ENCODE results near the gene SLC4A4. TPM values are rescaled to one million over a fixed set of nuclear protein-coding genes. Genes with fewer than 3 reads are reported as not detected.

SLC4A4 gene
- total and polyA plus RNA-seq, 10 of the 15 experiments (the other 5 are each of a cell fraction or from before 2014, with no cell fraction given) = 0.05 to 0.44 (median 0.18) TPM

DNA sequence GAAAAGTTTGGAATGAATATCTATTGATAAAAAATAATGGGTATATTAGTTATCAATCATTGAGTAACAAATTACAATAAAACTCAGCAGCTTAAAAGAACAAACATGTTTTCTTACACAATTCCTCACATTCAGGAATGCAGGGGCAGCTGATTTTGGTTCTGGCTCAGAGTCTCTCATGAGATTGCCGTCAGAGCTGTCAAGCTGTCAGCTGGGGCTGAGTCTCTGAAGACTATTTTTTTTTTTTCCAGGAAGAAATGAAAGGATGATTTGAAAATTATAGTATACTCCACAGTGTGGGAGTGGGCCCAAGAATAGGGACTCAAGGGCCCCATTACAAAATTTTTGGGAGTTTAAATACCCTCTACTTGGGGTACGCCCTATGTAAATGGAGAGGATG lies 226.0 kb downstream of the SLC4A4 start (continued):
- TF ChIP-seq, protein P1, sequence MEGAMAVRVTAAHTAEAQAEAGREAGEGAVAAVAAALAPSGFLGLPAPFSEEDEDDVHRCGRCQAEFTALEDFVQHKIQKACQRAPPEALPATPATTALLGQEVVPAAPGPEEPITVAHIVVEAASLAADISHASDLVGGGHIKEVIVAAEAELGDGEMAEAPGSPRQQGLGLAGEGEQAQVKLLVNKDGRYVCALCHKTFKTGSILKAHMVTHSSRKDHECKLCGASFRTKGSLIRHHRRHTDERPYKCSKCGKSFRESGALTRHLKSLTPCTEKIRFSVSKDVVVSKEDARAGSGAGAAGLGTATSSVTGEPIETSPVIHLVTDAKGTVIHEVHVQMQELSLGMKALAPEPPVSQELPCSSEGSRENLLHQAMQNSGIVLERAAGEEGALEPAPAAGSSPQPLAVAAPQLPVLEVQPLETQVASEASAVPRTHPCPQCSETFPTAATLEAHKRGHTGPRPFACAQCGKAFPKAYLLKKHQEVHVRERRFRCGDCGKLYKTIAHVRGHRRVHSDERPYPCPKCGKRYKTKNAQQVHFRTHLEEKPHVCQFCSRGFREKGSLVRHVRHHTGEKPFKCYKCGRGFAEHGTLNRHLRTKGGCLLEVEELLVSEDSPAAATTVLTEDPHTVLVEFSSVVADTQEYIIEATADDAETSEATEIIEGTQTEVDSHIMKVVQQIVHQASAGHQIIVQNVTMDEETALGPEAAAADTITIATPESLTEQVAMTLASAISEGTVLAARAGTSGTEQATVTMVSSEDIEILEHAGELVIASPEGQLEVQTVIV (IDR thresholded peaks at IDR 0.05; ENCODE audit: borderline replicate concordance, partially characterized antibody) = no peak
- no peak for TF ChIP-seq EGR1 (IDR thresholded peaks at IDR 0.05; ENCODE audit: borderline replicate concordance in 1 of 2, low read depth in 2 of 2, low read length in 2 of 2)

- BruUV-seq (replicated peaks) = no TSS peak
- Histone ChIP-seq H3K4me3 (no peak overlapping the region), H3K9ac (ENCODE audit: control insufficient read depth, insufficient read depth, low read length) (no peak overlapping the region), H3K79me2 (ENCODE audit: control insufficient read depth, insufficient read depth, low read length) (no peaks in the 10 kb centered on the region), H2AFZ (ENCODE audit: control insufficient read depth, low read depth, low read length) (no peak overlapping the region), H3K27ac (ENCODE audit: control insufficient read depth, insufficient read depth) (no peak overlapping the region), H4K20me1 (ENCODE audit: control insufficient read depth, insufficient read depth) (no peaks in the 10 kb centered on the region), H3K27me3 (replicated peaks in 1 of 2; ENCODE audit: control insufficient read depth in 2 of 2, insufficient read depth in 2 of 2, low read length in 1 of 2) (no peaks in the 10 kb centered on the region), H3K4me1 (ENCODE audit: control insufficient read depth, insufficient read depth, low read length) (no peaks in the 10 kb centered on the region), H3K4me2 (ENCODE audit: control insufficient read depth, insufficient read depth) (no peak overlapping the region), H3K36me3 (ENCODE audit: control insufficient read depth in 2 of 2, insufficient read depth in 2 of 2, low read length in 1 of 2) (no peaks in the 10 kb centered on the region), H3K9me3 (replicated peaks; ENCODE audit: control insufficient read depth, insufficient read depth, low read length) (no peaks in the 10 kb centered on the region)
- FAIRE-seq (no peak), ATAC-seq (no peak), DNase-seq (ENCODE audit: low read depth, low spot score) (no peak)
- POLR2A ChIA-PET = no interaction called here
- 0% methylated on average over 3 of the region's 3 CpGs for WGBS (ENCODE audit: insufficient coverage, insufficient replicate concordance, low lambda C conversion rate, missing lambda C conversion rate)
- no peak for TF ChIP-seq NFIC (IDR thresholded peaks at IDR 0.05; ENCODE audit: low read depth, low read length)
- no peak for TF ChIP-seq EP300 (IDR thresholded peaks at IDR 0.05; ENCODE audit: borderline replicate concordance in 1 of 2, control insufficient read depth in 1 of 2, low read depth in 2 of 2, low read length in 2 of 2)
- in situ Hi-C loops (cut with MboI) (no loop called here), intact Hi-C loops (cut with micrococcal nuclease; ENCODE audit: unreplicated experiment) (no loop called here)
- SMC1A ChIA-PET (ENCODE audit: uncharacterized antibody, unreplicated experiment) = no interaction called here
- RAD21 ChIA-PET (ENCODE audit: unreplicated experiment) = no interaction called here
- CTCF ChIA-PET = no interaction called here
Observed at GRCh38 chr4:71566856-71567255, 228.0 kb downstream of the SLC4A4 start.

Data from GM12878 (cell line).